HG03469 (cell line): ENCODE results near the gene PRKG2.

Source experiments
- ATAC-seq: cut with Tn5 transposase; IDR thresholded peaks from one replicate; pipeline ENCODE4 v1.9.1; 2021; ENCODE audit warnings: mild to moderate bottlenecking, moderate library complexity, moderate number of reproducible peaks; ENCODE audit not compliant: unreplicated experiment

The PRKG2 gene

GRCh38 chr4:81042578-81043365 lies 172.2 kb downstream of the PRKG2 start:
- no peak for ATAC-seq

- no peak for ATAC-seq
Observed at GRCh38 chr4:81040012-81040659, 174.9 kb downstream of the PRKG2 start.

- ATAC-seq, result no peak
Observed at GRCh38 chr4:81039351-81039972, 175.6 kb downstream of the PRKG2 start.

- no peak for ATAC-seq
Observed at GRCh38 chr4:81038636-81039350, 176.2 kb downstream of the PRKG2 start.
